HG03039 (cell line): ENCODE results near the gene GCHFR.

Experiments
- ATAC-seq: cut with Tn5 transposase; IDR thresholded peaks from one replicate; pipeline ENCODE4 v1.9.1; 2021; ENCODE audit warnings: mild to moderate bottlenecking, moderate library complexity; ENCODE audit not compliant: unreplicated experiment

The GCHFR gene

GRCh38 chr15:40763801-40764628, at the start of gene GCHFR:
Gene GCHFR, plus strand, starts transcription at chr15:40764068. Its CDS starts 113 bp downstream, at chr15:40764181.
- no peak for ATAC-seq

- no peak for ATAC-seq
These were observed 49.7 kb upstream of the GCHFR start for GRCh38 chr15:40714144-40714543.

- ATAC-seq: no peak
These were observed 47.7 kb upstream of the GCHFR start for GRCh38 chr15:40716165-40716564.

- ATAC-seq: no peak
These were observed 42.2 kb upstream of the GCHFR start for GRCh38 chr15:40721701-40722100.

GRCh38 chr15:40722354-40722753, 41.5 kb upstream of the GCHFR start:
- no peak for ATAC-seq

GRCh38 chr15:40722934-40723333, 40.9 kb upstream of the GCHFR start:
- ATAC-seq: no peak

- no peak for ATAC-seq
These were observed 39.9 kb upstream of the GCHFR start for GRCh38 chr15:40723919-40724318.

- no peak for ATAC-seq
These were observed 32.8 kb upstream of the GCHFR start for GRCh38 chr15:40731034-40731433.

- no peak for ATAC-seq
These were observed 27.3 kb upstream of the GCHFR start for GRCh38 chr15:40736575-40736974.

GRCh38 chr15:40737048-40737447, 26.8 kb upstream of the GCHFR start:
- ATAC-seq: no peak

- ATAC-seq: no peak
These were observed 24.8 kb upstream of the GCHFR start for GRCh38 chr15:40739047-40739446.

- no peak for ATAC-seq
These were observed 24.0 kb upstream of the GCHFR start for GRCh38 chr15:40739854-40740253.

- ATAC-seq: no peak
These were observed 20.4 kb upstream of the GCHFR start for GRCh38 chr15:40743485-40743901.

- no peak for ATAC-seq
These were observed 19.7 kb upstream of the GCHFR start for GRCh38 chr15:40743921-40744814.

- ATAC-seq: no peak
These were observed 19.1 kb upstream of the GCHFR start for GRCh38 chr15:40744815-40745152.

- ATAC-seq: no peak
These were observed 16.9 kb upstream of the GCHFR start for GRCh38 chr15:40746916-40747418.

GRCh38 chr15:40747685-40748631, 15.9 kb upstream of the GCHFR start:
- ATAC-seq: no peak

- no peak for ATAC-seq
These were observed 14.7 kb upstream of the GCHFR start for GRCh38 chr15:40749151-40749630.

GRCh38 chr15:40750885-40751284, 13.0 kb upstream of the GCHFR start:
- no peak for ATAC-seq

GRCh38 chr15:40751745-40752144, 12.1 kb upstream of the GCHFR start:
- no peak for ATAC-seq

GRCh38 chr15:40754574-40754882, 9.3 kb upstream of the GCHFR start:
- ATAC-seq: peak; percentile 6
